H1 (cell line): ENCODE measurements around the gene MAB21L3. TPM values are rescaled to one million over a fixed set of nuclear protein-coding genes. Genes with fewer than 3 reads are reported as not detected.

Source experiments
- CTCF ChIA-PET: fragments of 300-600 bp; sonication (Branson Sonifier 250); formaldehyde crosslinking; loops from one replicate; lab custom pipeline; 2021; ENCODE audit not compliant: partially characterized antibody; lab: Charles Lee
- POLR2A ChIA-PET: fragments of 300-600 bp; sonication (Branson Sonifier 250); formaldehyde crosslinking; loops from one replicate; lab custom pipeline; 2021; ENCODE audit warnings: inconsistent platforms; ENCODE audit not compliant: partially characterized antibody; lab: Charles Lee
- DNase-seq, 2 experiments: peaks; one replicate each; pipeline versions ENCODE4 v3.0.0 to v3.0.0-alpha.2; 2010 to 2022; ENCODE audit warnings: low spot score in 2 of 2, low read depth in 1 of 2, mixed read lengths in 1 of 2
- FAIRE-seq: peaks from 2 replicates; lab custom pipeline; 2011; peaks lifted over from hg19 to GRCh38; lab: Jason Lieb, UNC
- H2AFZ ChIP-seq: 2 replicates; pipeline ENCODE4 v1.8.1; 2012; ENCODE audit warnings: low read length, inconsistent platforms
- H2AK5ac ChIP-seq: 2 replicates; pipeline ENCODE4 v1.6.1; 2013; ENCODE audit warnings: low read depth, low read length
- H2BK120ac ChIP-seq: replicated peaks from 2 replicates; pipeline ENCODE3; 2013; ENCODE audit warnings: low read depth, low read length, inconsistent platforms
- H2BK12ac ChIP-seq: 2 replicates; pipeline ENCODE4 v1.6.1; 2013; ENCODE audit warnings: low read depth, low read length
- H2BK15ac ChIP-seq: 2 replicates; pipeline ENCODE4 v1.6.1; 2013; ENCODE audit warnings: low read length
- H2BK20ac ChIP-seq: 2 replicates; pipeline ENCODE4 v1.6.1; 2013; ENCODE audit warnings: low read length
- H2BK5ac ChIP-seq: 2 replicates; pipeline ENCODE4 v1.6.1; 2013; ENCODE audit warnings: low read depth, low read length
- H3K14ac ChIP-seq: 2 replicates; pipeline ENCODE4 v1.6.1; 2013; ENCODE audit warnings: inconsistent platforms; ENCODE audit not compliant: insufficient read length
- H3K18ac ChIP-seq: 2 replicates; pipeline ENCODE4 v1.6.1; 2013; ENCODE audit warnings: low read length; ENCODE audit errors: extremely low read depth
- H3K23ac ChIP-seq: 2 replicates; pipeline ENCODE4 v1.6.1; 2013; ENCODE audit warnings: inconsistent platforms; ENCODE audit not compliant: insufficient read length
- H3K23me2 ChIP-seq: 2 replicates; pipeline ENCODE4 v1.6.1; 2013; ENCODE audit warnings: low read depth, low read length
- H3K27ac ChIP-seq: 2 replicates; pipeline ENCODE4 v1.6.1; 2011; ENCODE audit warnings: low read depth, low read length, inconsistent platforms
- H3K27me3 ChIP-seq, 4 experiments: replicated peaks in 1 of 4; 1 replicate in 1 of 4; 2 replicates in 3 of 4; pipeline versions ENCODE4 v1.6.1 to v1.8.1; 2011 to 2013; ENCODE audit warnings: low read length in 3 of 4, mild to moderate bottlenecking in 3 of 4, inconsistent platforms in 2 of 4, mixed read lengths in 2 of 4, moderate library complexity in 1 of 4; ENCODE audit not compliant: control insufficient read depth in 3 of 4, insufficient read depth in 3 of 4; ENCODE audit errors: extremely low read depth in 1 of 4
- H3K36me3 ChIP-seq, 4 experiments: 2 replicates each; pipeline versions ENCODE4 v1.6.1 to v1.8.1; 2011 to 2013; ENCODE audit warnings: mild to moderate bottlenecking in 4 of 4, low read length in 3 of 4, moderate library complexity in 2 of 4, control low read depth in 1 of 4, inconsistent platforms in 1 of 4; ENCODE audit not compliant: insufficient read depth in 4 of 4, control insufficient read depth in 2 of 4
- H3K4ac ChIP-seq: replicated peaks from 2 replicates; pipeline ENCODE3; 2013; ENCODE audit warnings: low read length, low read depth, mixed read lengths, inconsistent platforms; ENCODE audit not compliant: insufficient read length
- H3K4me1 ChIP-seq, 4 experiments: replicated peaks in 1 of 4; 1 replicate in 1 of 4; 2 replicates in 3 of 4; pipeline versions ENCODE4 v1.6.1 to v1.8.1; 2011 to 2013; ENCODE audit warnings: low read length in 3 of 4, inconsistent platforms in 2 of 4, mixed read lengths in 1 of 4; ENCODE audit not compliant: insufficient read depth in 4 of 4, control insufficient read depth in 3 of 4
- H3K4me2 ChIP-seq, 2 experiments: 2 replicates each; pipeline versions ENCODE4 v1.6.1 to v1.8.1; 2011 to 2013; ENCODE audit warnings: low read depth in 2 of 2, low read length in 2 of 2, control low read depth in 1 of 2, inconsistent platforms in 1 of 2, mild to moderate bottlenecking in 1 of 2; ENCODE audit not compliant: insufficient read depth in 1 of 2
- H3K4me3 ChIP-seq, 4 experiments: fragments of 200-600, 300-600 bp in 1 of 4; sonication (generic), shearing (Covaris generic), sonication (Bioruptor Twin) in 1 of 4; 2 replicates each; pipeline versions ENCODE4 v1.5.1 to v1.8.1; 2011 to 2016; ENCODE audit warnings: low read length in 4 of 4, low read depth in 3 of 4, control low read depth in 2 of 4, inconsistent platforms in 2 of 4, mild to moderate bottlenecking in 2 of 4, mixed read lengths in 1 of 4, moderate library complexity in 1 of 4; ENCODE audit not compliant: insufficient read depth in 2 of 4; ENCODE audit errors: extremely low read depth in 1 of 4
- H3K56ac ChIP-seq: replicated peaks from 2 replicates; pipeline ENCODE3; 2013; ENCODE audit warnings: low read depth, mild to moderate bottlenecking, mixed read lengths, low read length, inconsistent platforms; ENCODE audit not compliant: insufficient read length
- H3K79me1 ChIP-seq: 2 replicates; pipeline ENCODE4 v1.6.1; 2013; ENCODE audit warnings: low read depth, low read length, control low read depth
- H3K79me2 ChIP-seq, 2 experiments: 2 replicates each; pipeline versions ENCODE4 v1.6.1 to v1.8.1; 2012 to 2013; ENCODE audit warnings: low read length in 2 of 2, mild to moderate bottlenecking in 2 of 2, inconsistent platforms in 1 of 2; ENCODE audit not compliant: insufficient read depth in 2 of 2, control insufficient read depth in 1 of 2
- H3K9ac ChIP-seq, 4 experiments: replicated peaks in 1 of 4; 1 replicate in 1 of 4; 2 replicates in 3 of 4; pipeline versions ENCODE4 v1.6.1 to v1.8.1; 2011 to 2013; ENCODE audit warnings: low read depth in 3 of 4, low read length in 3 of 4, control low read depth in 2 of 4, mild to moderate bottlenecking in 2 of 4, moderate library complexity in 2 of 4, inconsistent platforms in 1 of 4; ENCODE audit errors: extremely low read depth in 1 of 4
- H3K9me3 ChIP-seq, 2 experiments: 2 replicates each; pipeline versions ENCODE4 v1.6.1 to v1.8.1; 2012 to 2013; ENCODE audit warnings: mild to moderate bottlenecking in 2 of 2, moderate library complexity in 2 of 2, control low read depth in 1 of 2, inconsistent platforms in 1 of 2, low read depth in 1 of 2, low read length in 1 of 2, mixed read lengths in 1 of 2; ENCODE audit not compliant: insufficient read depth in 2 of 2
- H4K20me1 ChIP-seq, 2 experiments: replicated peaks in 1 of 2; 2 replicates each; pipeline versions ENCODE3 to v1.8.1; 2011 to 2013; ENCODE audit warnings: inconsistent platforms in 2 of 2, low read length in 2 of 2, mild to moderate bottlenecking in 1 of 2; ENCODE audit not compliant: insufficient read depth in 2 of 2, control insufficient read depth in 1 of 2
- H4K5ac ChIP-seq: 2 replicates; pipeline ENCODE4 v1.6.1; 2013; ENCODE audit warnings: low read length, low read depth, mixed read lengths, inconsistent platforms; ENCODE audit not compliant: insufficient read length
- H4K8ac ChIP-seq: 2 replicates; pipeline ENCODE4 v1.8.0; 2013; ENCODE audit warnings: mild to moderate bottlenecking, moderate library complexity, low read length, inconsistent platforms; ENCODE audit not compliant: insufficient read depth; ENCODE audit errors: extremely low read depth
- H4K91ac ChIP-seq: replicated peaks from 2 replicates; pipeline ENCODE3; 2013; ENCODE audit warnings: low read length, mixed read lengths, inconsistent platforms; ENCODE audit not compliant: insufficient read length
- BACH1 ChIP-seq: IDR thresholded peaks from 2 replicates; pipeline ENCODE4 v1.6.1; 2012; ENCODE audit warnings: low read length, improper control_type of control experiment
- KDM1A ChIP-seq: fragments of 200-600, 300-600 bp; sonication (generic); IDR thresholded peaks from 2 replicates; pipeline ENCODE4 v1.7.1; 2016; ENCODE audit warnings: mild to moderate bottlenecking, low read length, borderline replicate concordance
- WGBS, 2 experiments: shearing (Covaris generic) in 1 of 2; methylation state at CpG; one replicate each; pipeline versions ENCODE4 v1.1.6 to v1.1.7; 2013 to 2015; ENCODE audit warnings: low lambda C conversion rate in 2 of 2, mixed read lengths in 2 of 2, inconsistent platforms in 1 of 2, low coverage in 1 of 2, missing lambda C conversion rate in 1 of 2; ENCODE audit not compliant: insufficient replicate concordance in 2 of 2, insufficient coverage in 1 of 2, insufficient read length in 1 of 2; ENCODE audit errors: extremely low coverage in 1 of 2, missing lambda C conversion rate in 1 of 2; 5-methylcytosine and 5-hydroxymethylcytosine counted together
- polyA plus RNA-seq, 7 experiments: library from polyadenylated mRNA; depleted of rRNA in 3 of 7; stranded (reverse) in 5 of 7; unstranded in 2 of 7; fragments of >200 nt in 5 of 7; fragments of 200-250 nt in 2 of 7; gene quantifications; 1 replicate in 5 of 7; 2 replicates in 1 of 7; 4 replicates in 1 of 7; pipeline versions ENCODE4 v1.2.1 to v1.2.3, GENCODE V29; 2011 to 2013; ENCODE audit warnings: missing spikeins in 2 of 7, mixed read lengths in 2 of 7
- total RNA-seq: library from RNA; stranded (reverse); fragmentation: NEBNext Ultra II Directional; extraction: Animal tissue kit (Norgen Biotek cat#: 25700); gene quantifications from 2 replicates; pipeline ENCODE4 v1.2.1, GENCODE V29; 2021

Gene MAB21L3
- total and polyA plus RNA-seq, 2 of the 8 experiments (the other 6 are each of a cell fraction or from before 2014, with no cell fraction given), result not detected

GRCh38 chr1:116144151-116144550 is 33.0 kb downstream of the MAB21L3 start:
- no peak overlapping the region for H2BK5ac ChIP-seq
- no peaks in the 10 kb centered on the region for H3K79me2 ChIP-seq
- no peak overlapping the region for H3K4ac ChIP-seq
- no peak overlapping the region for H2BK15ac ChIP-seq
- POLR2A ChIA-PET, result no interaction called here
- H3K14ac ChIP-seq, result no peak overlapping the region
- no peaks in the 10 kb centered on the region; the same call in 1 of the 2 replicates for H3K23me2 ChIP-seq
- no peak overlapping the region for H4K5ac ChIP-seq
- no peaks in the 10 kb centered on the region for H3K79me1 ChIP-seq
- H3K23ac ChIP-seq, result no peak overlapping the region
- no peak overlapping the region for H2BK12ac ChIP-seq
- FAIRE-seq (no peak), DNase-seq (no peak)
- no peak overlapping the region for H2BK120ac ChIP-seq
- 0 out of 2 replicates have a peak, but pooled peaks have one; percentile 11 for TF ChIP-seq KDM1A
- TF ChIP-seq BACH1, result no peak
- no peaks in the 10 kb centered on the region for H3K36me3 ChIP-seq
- no peak overlapping the region for H3K18ac ChIP-seq
- no peaks in the 10 kb centered on the region for H3K4me1 ChIP-seq
- H2AFZ ChIP-seq, result no peak overlapping the region
- no peak overlapping the region for H3K9ac ChIP-seq
- CTCF ChIA-PET, result interaction anchor here (0.6 to 2.7 kb wide), 2 partner anchors 52 to 341 kb away, joined by 3 to 9 read pairs; no protein-coding TSS in a partner anchor
- WGBS, 2 experiments, result 100% methylated on average over 1 of the region's 1 CpG; no CpG with 5 or more reads in 1 of the 2 experiments
- H3K56ac ChIP-seq, result no peak overlapping the region
- no peaks in the 10 kb centered on the region for H4K20me1 ChIP-seq
- H2AK5ac ChIP-seq, result no peak overlapping the region
- H3K27me3 ChIP-seq, result no peaks in the 10 kb centered on the region
- no peak overlapping the region for H4K8ac ChIP-seq
- H3K9me3 ChIP-seq, result peaks cover 8 to 12% of the 10 kb centered on the region in 2 experiments
- no peak overlapping the region for H3K4me3 ChIP-seq
- H2BK20ac ChIP-seq, result no peak overlapping the region
- H4K91ac ChIP-seq, result no peak overlapping the region
- no peak overlapping the region for H3K4me2 ChIP-seq
- H3K27ac ChIP-seq, result no peak overlapping the region
